ENCODE measurements around the gene GOLGA8T.
"Not testable (repeated sequence)": the region's sequence is repeated elsewhere in the genome, so short reads cannot be mapped to it uniquely, and the experiment has no call there.

The GOLGA8T gene

DNA sequence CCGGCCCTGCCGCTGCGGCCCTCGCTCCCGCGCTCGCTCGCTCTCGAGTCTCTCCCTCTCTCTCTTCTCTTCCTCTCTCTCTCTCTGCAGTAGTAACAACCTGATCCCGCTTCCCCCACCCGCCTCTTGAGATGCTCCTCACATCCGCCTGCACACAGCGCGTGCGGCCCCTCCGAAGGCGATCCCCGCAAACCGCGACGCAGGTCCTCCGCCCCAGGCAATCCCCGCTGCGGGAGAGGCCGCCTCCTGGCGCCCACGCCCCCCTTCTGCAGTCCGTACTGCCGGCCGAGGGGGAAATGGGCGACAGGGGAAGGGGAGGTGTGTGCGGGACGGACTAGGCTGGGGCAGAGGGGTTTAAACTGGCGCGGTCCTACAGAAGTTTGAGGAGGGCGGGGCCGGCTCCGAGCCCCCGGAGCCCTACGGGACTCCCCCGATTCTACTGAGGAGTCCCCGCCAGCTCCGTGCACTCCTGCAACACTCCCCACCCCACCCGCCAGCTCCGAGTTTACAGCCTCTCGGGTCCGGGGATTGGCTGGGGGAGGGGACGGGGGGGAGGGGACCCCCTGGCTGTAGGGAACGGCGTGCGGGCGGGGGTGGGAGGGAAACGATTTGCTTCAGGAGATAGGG lies 57.4 kb downstream of the GOLGA8T start:
- not testable (repeated sequence) for H3K4me3 ChIP-seq (ENCODE audit: low read depth, low read length); H3K79me2 ChIP-seq (ENCODE audit: control insufficient read depth, insufficient read depth, low read length, unreplicated experiment); H3K27ac ChIP-seq (ENCODE audit: low read depth, low read length); H3K4me1 ChIP-seq (ENCODE audit: control insufficient read depth, insufficient read depth, low read length, unreplicated experiment); H2AFZ ChIP-seq (ENCODE audit: low read length, unreplicated experiment); H3K36me3 ChIP-seq (ENCODE audit: insufficient read depth, low read length); H3K27me3 ChIP-seq (ENCODE audit: insufficient read depth, low read length)

DNA sequence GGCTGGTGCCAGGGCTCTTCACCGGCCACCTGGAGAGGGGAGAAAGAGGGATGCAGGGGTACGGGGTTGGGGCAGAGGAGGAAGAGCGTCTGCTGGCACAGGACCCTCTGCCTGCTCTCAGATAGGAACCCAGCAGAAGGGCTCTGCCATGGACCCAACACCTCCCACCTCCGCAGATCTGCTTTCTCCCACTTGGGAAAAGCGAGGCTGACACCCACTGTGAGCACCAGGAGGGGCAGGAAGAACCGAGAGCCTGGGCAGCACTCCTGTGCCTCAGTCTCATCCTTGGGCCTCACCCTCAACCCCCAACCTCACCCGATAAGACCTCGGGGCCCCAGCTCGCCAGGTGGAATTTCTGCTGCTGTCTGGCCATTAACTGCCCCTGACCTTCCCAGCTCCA lies 58.0 kb downstream of the GOLGA8T start:
- not testable (repeated sequence) for H3K79me2 ChIP-seq (ENCODE audit: control insufficient read depth, insufficient read depth, low read length, unreplicated experiment); H3K4me1 ChIP-seq (ENCODE audit: control insufficient read depth, insufficient read depth, low read length, unreplicated experiment); H3K27me3 ChIP-seq (ENCODE audit: insufficient read depth, low read length); H3K27ac ChIP-seq (ENCODE audit: low read depth, low read length); H3K4me3 ChIP-seq (ENCODE audit: low read depth, low read length); H3K36me3 ChIP-seq (ENCODE audit: insufficient read depth, low read length); H2AFZ ChIP-seq (ENCODE audit: low read length, unreplicated experiment)
